Thyroid gland (tissue), 4 donors: ENCODE data around the gene PHF19.

Experiments
- POLR2A ChIP-seq, 2 donors: fragments of 450-650 bp; IDR thresholded peaks; one replicate each; pipeline ENCODE4 v1.6.1; 2017; ENCODE audit warnings: antibody characterized with exemption in 2 of 2, mild to moderate bottlenecking in 2 of 2, moderate library complexity in 1 of 2
- TF ChIP-seq, protein P1 (sequence below), 6 experiments: fragments of 200-600 bp in 3 of 6; fragments of 450-650 bp in 3 of 6; sonication (generic) in 3 of 6; IDR thresholded peaks; one replicate each; pipeline ENCODE4 v1.5.1; 2016 to 2019; ENCODE audit warnings: antibody characterized with exemption in 6 of 6, mild to moderate bottlenecking in 2 of 6, inconsistent platforms in 1 of 6, moderate library complexity in 1 of 6

DNA sequence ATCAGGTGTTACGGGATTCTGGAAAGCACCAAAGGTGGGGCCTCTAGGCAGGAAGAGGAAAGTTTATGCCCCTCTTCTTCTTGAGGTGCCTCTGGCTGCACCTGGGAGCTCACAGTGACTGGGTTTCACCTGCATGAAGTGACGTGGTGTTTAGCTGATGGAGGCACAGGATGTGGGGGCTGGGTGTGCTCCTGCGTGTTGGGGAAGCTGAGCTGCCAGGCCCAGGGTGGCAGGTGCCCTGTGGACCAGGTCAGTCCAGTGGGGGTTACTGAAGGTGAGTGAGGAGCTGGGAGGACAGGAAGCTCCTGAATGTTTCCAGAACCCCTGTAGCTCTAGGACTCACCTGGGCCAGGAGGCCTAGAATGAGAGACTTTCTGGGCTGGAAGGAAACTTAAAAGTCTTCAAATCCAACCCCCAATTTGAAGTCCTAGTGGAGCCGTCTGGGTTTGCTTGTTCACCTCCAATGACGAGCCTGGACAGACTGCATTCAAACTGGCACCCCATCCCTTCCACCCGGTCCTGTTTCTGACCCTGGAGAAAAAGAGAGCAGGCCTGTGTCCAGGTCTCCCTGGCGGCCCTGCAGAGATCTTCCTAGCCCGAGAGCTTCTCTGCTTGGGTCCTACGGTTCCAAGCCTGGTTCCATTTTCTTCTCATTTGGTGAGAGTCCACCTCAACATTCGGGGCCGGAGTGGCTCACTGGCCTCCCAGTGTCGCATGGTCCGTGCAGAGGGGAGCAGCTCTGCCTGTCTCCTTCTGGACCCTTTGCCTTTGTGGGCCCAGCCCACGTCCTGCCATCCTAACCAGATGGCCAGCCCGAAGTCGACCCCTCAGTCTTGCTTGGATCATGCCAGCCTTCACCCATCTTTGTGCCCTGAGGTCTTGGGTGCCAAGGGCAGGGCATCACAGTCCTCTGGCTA, 27.3 kb upstream of the PHF19 start:
- TF ChIP-seq, protein P1, sequence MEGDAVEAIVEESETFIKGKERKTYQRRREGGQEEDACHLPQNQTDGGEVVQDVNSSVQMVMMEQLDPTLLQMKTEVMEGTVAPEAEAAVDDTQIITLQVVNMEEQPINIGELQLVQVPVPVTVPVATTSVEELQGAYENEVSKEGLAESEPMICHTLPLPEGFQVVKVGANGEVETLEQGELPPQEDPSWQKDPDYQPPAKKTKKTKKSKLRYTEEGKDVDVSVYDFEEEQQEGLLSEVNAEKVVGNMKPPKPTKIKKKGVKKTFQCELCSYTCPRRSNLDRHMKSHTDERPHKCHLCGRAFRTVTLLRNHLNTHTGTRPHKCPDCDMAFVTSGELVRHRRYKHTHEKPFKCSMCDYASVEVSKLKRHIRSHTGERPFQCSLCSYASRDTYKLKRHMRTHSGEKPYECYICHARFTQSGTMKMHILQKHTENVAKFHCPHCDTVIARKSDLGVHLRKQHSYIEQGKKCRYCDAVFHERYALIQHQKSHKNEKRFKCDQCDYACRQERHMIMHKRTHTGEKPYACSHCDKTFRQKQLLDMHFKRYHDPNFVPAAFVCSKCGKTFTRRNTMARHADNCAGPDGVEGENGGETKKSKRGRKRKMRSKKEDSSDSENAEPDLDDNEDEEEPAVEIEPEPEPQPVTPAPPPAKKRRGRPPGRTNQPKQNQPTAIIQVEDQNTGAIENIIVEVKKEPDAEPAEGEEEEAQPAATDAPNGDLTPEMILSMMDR (IDR thresholded peaks at IDR 0.05), result no peak
- TF ChIP-seq POLR2A (IDR thresholded peaks at IDR 0.05), result no peak
